Measurements from ENCODE around the gene PTPN6.

PTPN6 gene

DNA sequence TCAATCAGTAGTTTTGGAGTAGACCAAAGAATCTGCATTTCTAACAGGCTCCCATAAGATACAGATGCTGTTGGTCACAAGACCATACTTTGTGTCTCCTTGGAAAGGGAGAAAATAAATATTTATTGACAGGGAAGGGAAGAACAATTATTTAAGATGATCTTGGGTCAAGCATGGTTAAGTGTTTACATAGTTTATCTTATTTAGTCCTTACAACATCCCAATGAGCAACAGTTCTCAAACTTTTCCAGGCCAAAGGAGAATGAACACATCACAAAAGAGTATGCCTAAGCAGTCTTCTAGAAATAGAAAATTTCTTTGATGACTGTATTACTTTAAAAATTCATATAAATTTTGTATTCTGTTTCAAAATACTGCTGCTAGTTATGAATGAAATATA, 58.4 kb downstream of the PTPN6 start:
- no peak for DNase-seq (ENCODE audit: low spot score)
